ENCODE measurements around the gene NAPSA.

DNA sequence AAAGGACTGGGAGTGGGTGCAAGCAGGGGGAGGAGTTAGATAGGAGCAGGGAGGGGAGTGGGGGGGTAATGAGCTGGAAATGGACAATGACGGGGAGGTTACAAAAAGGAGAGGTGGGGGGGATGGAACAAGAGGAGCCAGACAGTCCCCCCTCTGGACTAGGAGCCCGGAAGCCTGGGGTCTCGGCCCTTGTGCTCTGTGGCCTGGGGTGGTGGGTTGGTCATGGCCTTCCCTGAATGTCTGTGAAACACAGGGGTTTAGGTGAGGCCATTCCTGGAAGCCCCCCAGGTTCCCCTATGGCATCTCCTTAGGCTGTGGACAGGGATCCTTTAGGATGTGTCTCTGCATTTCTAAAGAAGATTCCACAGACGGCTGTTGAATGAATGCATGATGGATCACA lies 48.3 kb downstream of the NAPSA start:
- TF ChIP-seq, protein P1, sequence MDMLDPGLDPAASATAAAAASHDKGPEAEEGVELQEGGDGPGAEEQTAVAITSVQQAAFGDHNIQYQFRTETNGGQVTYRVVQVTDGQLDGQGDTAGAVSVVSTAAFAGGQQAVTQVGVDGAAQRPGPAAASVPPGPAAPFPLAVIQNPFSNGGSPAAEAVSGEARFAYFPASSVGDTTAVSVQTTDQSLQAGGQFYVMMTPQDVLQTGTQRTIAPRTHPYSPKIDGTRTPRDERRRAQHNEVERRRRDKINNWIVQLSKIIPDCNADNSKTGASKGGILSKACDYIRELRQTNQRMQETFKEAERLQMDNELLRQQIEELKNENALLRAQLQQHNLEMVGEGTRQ (IDR thresholded peaks at IDR 0.05; ENCODE audit: low read length), result no peak
- TF ChIP-seq, protein P2, sequence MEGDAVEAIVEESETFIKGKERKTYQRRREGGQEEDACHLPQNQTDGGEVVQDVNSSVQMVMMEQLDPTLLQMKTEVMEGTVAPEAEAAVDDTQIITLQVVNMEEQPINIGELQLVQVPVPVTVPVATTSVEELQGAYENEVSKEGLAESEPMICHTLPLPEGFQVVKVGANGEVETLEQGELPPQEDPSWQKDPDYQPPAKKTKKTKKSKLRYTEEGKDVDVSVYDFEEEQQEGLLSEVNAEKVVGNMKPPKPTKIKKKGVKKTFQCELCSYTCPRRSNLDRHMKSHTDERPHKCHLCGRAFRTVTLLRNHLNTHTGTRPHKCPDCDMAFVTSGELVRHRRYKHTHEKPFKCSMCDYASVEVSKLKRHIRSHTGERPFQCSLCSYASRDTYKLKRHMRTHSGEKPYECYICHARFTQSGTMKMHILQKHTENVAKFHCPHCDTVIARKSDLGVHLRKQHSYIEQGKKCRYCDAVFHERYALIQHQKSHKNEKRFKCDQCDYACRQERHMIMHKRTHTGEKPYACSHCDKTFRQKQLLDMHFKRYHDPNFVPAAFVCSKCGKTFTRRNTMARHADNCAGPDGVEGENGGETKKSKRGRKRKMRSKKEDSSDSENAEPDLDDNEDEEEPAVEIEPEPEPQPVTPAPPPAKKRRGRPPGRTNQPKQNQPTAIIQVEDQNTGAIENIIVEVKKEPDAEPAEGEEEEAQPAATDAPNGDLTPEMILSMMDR (IDR thresholded peaks at IDR 0.05; ENCODE audit: control extremely low read depth in 1 of 3, insufficient read depth in 1 of 3, low read depth in 1 of 3, low read length in 3 of 3), result no peak

All from H1 (cell line).